ENCODE measurements around the gene CHGA. TPM values are rescaled to one million over a fixed set of nuclear protein-coding genes. Genes with fewer than 3 reads are reported as not detected.

CHGA gene
- total and polyA plus RNA-seq, 2 donors (not counting 1 experiment from before 2014, with no cell fraction given) = not detected

DNA sequence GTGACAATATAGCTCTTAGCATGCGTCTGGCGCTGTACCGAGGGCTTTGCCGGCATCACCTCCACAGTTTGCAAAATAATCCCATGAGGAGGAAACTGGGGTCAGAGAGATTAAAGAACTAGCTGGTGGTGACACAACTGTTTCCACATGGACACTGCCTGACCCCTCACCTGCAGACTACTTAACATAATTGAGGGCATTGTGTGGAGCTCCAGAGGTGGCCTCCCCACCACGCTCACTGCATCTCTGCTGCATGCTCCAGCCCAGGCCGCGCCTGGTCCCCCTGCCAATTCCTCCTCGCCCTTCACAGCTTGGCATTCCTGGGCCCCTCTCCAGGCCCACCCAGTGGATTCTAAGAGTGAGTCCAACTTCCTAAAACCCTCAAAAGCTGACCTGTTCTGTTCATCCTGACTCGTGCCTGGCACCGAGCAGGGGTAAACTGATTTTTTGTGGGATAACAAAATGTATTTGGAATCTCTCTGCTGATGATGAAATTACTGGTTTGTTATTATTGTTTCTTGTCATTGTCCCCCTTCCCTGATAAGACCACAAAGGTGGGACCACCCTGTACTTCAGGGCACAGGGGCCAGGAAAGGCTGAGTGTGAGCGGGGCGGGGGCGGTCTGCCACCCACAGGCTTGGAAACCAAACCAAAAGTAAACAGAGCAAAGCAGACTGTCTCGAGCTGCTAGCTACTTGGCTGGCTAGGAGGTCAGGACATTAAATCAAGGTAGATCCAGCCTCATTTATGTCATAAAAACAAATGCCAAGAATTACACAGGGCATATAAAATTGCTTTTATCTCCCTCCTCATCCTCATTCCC lies 40.6 kb downstream of the CHGA start:
- peaks cover 9% of the 10 kb centered on the region for H3K79me2 ChIP-seq (ENCODE audit: control insufficient read depth, insufficient read depth, low read length)
- POLR2A ChIA-PET = no interaction called here
- ATAC-seq (ENCODE audit: low read depth) (no peak), DNase-seq (no peak)
- Mint-ChIP-seq H3K27ac (no peak overlapping the region), H3K4me3 (no peak overlapping the region), H3K9me3 (ENCODE audit: insufficient read depth) (peaks cover 3% of the 10 kb centered on the region), H3K27me3 (no peaks in the 10 kb centered on the region), H3K4me1 (peaks cover 11% of the 10 kb centered on the region)
- peaks cover 0 to 22% of the 10 kb centered on the region in 2 experiments for H3K36me3 ChIP-seq (replicated peaks in 1 of 2; ENCODE audit: control extremely low read depth in 1 of 2, control insufficient read depth in 1 of 2, extremely low read depth in 1 of 2, insufficient read depth in 2 of 2, low read length in 1 of 2)
- intact Hi-C loops (cut with micrococcal nuclease) = no loop called here
- no peak overlapping the region for H2AFZ ChIP-seq (ENCODE audit: insufficient read depth, low read depth, low read length, poor library complexity, severe bottlenecking)
- H3K4me2 ChIP-seq (replicated peaks; ENCODE audit: low read depth, low read length, poor library complexity, severe bottlenecking) = no peak overlapping the region
- no peaks in the 10 kb centered on the region for H3K4me1 ChIP-seq (ENCODE audit: control insufficient read depth in 2 of 2, insufficient read depth in 2 of 2, low read length in 2 of 2)
- H3K9ac ChIP-seq (ENCODE audit: low read length) = no peak overlapping the region
- peaks cover 10% of the 10 kb centered on the region for H4K20me1 ChIP-seq (ENCODE audit: control insufficient read depth, insufficient read depth, low read length, poor library complexity, severe bottlenecking)
- CTCF ChIA-PET = interaction anchor here (1.7 kb wide), 1 partner anchor 10 kb away, joined by 5 read pairs; no protein-coding TSS in a partner anchor
- H3K27me3 ChIP-seq (replicated peaks in 1 of 4; ENCODE audit: control extremely low read depth in 1 of 4, control insufficient read depth in 3 of 4, insufficient read depth in 4 of 4, low read length in 3 of 4) = no peaks in the 10 kb centered on the region
- H3K9me3 ChIP-seq (ENCODE audit: control extremely low read depth in 1 of 3, control insufficient read depth in 2 of 3, insufficient read depth in 1 of 3, low read length in 2 of 3) = no peaks in the 10 kb centered on the region
- H3K27ac ChIP-seq (ENCODE audit: low read length in 2 of 2) = no peak overlapping the region
- H3K4me3 ChIP-seq (ENCODE audit: control extremely low read depth in 1 of 5, extremely low read depth in 1 of 5, insufficient read depth in 1 of 5, low read depth in 2 of 5, low read length in 4 of 5) = no peak overlapping the region
- WGBS (ENCODE audit: insufficient coverage) = 94% methylated on average over 12 of the region's 14 CpGs
- TF ChIP-seq CTCF (IDR thresholded peaks at IDR 0.05) = no peak
- TF ChIP-seq EZH2 (IDR thresholded peaks at IDR 0.05; ENCODE audit: borderline replicate concordance, insufficient read depth, low read depth, low read length, poor library complexity, severe bottlenecking) = no peak

Measured in B cell (primary cell).